SK-N-SH (cell line): Measurements from ENCODE around the gene TBC1D16. TPM values are rescaled to one million over a fixed set of nuclear protein-coding genes. Genes with fewer than 3 reads are reported as not detected.

ENCODE experiments used
- CTCF ChIA-PET: fragments of 300-600, 350-600 bp; formaldehyde crosslinking; extraction: SDS; loops from one replicate; lab custom pipeline; 2021; lab: Yijun Ruan, JAX
- POLR2A ChIA-PET: fragments of 350-600 bp; sonication (Branson Sonifier 250); formaldehyde crosslinking; extraction: SDS; loops from one replicate; lab custom pipeline; 2020; ENCODE audit warnings: antibody characterized with exemption, inconsistent platforms; lab: Yijun Ruan, JAX
- DNase-seq: peaks from one replicate; pipeline ENCODE4 v3.0.0; 2012
- H2AFZ ChIP-seq: fragments of 200-600 bp; sonication (generic); 2 replicates; pipeline ENCODE4 v1.8.1; 2016; ENCODE audit warnings: antibody characterized with exemption, mild to moderate bottlenecking, low read depth
- H3F3A ChIP-seq: fragments of 200-600 bp; sonication (generic); replicated peaks from 2 replicates; pipeline ENCODE3; 2016; ENCODE audit warnings: antibody characterized with exemption, mild to moderate bottlenecking; ENCODE audit not compliant: insufficient read depth
- H3K27ac ChIP-seq, 2 experiments: fragments of 200-500 bp in 1 of 2; fragments of 200-600 bp in 1 of 2; sonication (Bioruptor generic) in 1 of 2; sonication (generic), shearing (Covaris generic) in 1 of 2; 2 replicates each; pipeline versions ENCODE4 v1.5.1 to v1.6.1; 2014 to 2016; ENCODE audit warnings: low read depth in 2 of 2, inconsistent platforms in 1 of 2, low read length in 1 of 2, mild to moderate bottlenecking in 1 of 2, mixed read lengths in 1 of 2
- H3K27me3 ChIP-seq: fragments of 200-600 bp; sonication (generic), shearing (Covaris generic); 2 replicates; pipeline ENCODE4 v1.6.1; 2016; ENCODE audit warnings: mixed run types; ENCODE audit not compliant: insufficient read depth
- H3K36me3 ChIP-seq, 2 experiments: fragments of 200-500 bp in 1 of 2; fragments of 200-600 bp in 1 of 2; sonication (Bioruptor generic) in 1 of 2; sonication (generic) in 1 of 2; replicated peaks in 1 of 2; 2 replicates each; pipeline versions ENCODE3 to v1.5.1; 2014 to 2016; ENCODE audit warnings: low read length in 1 of 2, mild to moderate bottlenecking in 1 of 2; ENCODE audit not compliant: insufficient read depth in 2 of 2, control insufficient read depth in 1 of 2
- H3K4me1 ChIP-seq, 2 experiments: fragments of 200-500 bp in 1 of 2; fragments of 200-600 bp in 1 of 2; sonication (Bioruptor generic) in 1 of 2; sonication (generic), shearing (Covaris generic) in 1 of 2; 2 replicates each; pipeline versions ENCODE4 v1.5.1 to v1.6.1; 2014 to 2016; ENCODE audit warnings: low read depth in 1 of 2, low read length in 1 of 2, mixed run types in 1 of 2; ENCODE audit not compliant: insufficient read depth in 2 of 2, control insufficient read depth in 1 of 2
- H3K4me2 ChIP-seq: fragments of 200-600 bp; sonication (generic), shearing (Covaris generic); 2 replicates; pipeline ENCODE4 v1.6.1; 2017; ENCODE audit warnings: mixed run types
- H3K4me3 ChIP-seq, 2 experiments: fragments of 200-500 bp in 1 of 2; fragments of 200-600 bp in 1 of 2; sonication (Bioruptor generic) in 1 of 2; sonication (generic), shearing (Covaris generic) in 1 of 2; 2 replicates each; pipeline versions ENCODE4 v1.5.1 to v1.8.1; 2014 to 2016; ENCODE audit warnings: low read depth in 2 of 2, inconsistent platforms in 1 of 2, low read length in 1 of 2, mild to moderate bottlenecking in 1 of 2, mixed read lengths in 1 of 2, moderate library complexity in 1 of 2
- H3K79me2 ChIP-seq: fragments of 200-600 bp; sonication (generic); 2 replicates; pipeline ENCODE4 v1.8.1; 2017; ENCODE audit warnings: mild to moderate bottlenecking; ENCODE audit not compliant: insufficient read depth
- H3K9ac ChIP-seq: fragments of 200-600 bp; sonication (generic); 2 replicates; pipeline ENCODE4 v1.6.1; 2017; ENCODE audit warnings: mixed run types
- H3K9me2 ChIP-seq: fragments of 200-600 bp; sonication (generic); 2 replicates; pipeline ENCODE4 v1.6.1; 2017; ENCODE audit warnings: mixed run types
- H3K9me3 ChIP-seq: fragments of 200-600 bp; sonication (generic); 2 replicates; pipeline ENCODE4 v1.6.1; 2017; ENCODE audit warnings: mixed run types, mild to moderate bottlenecking, moderate library complexity
- H4K20me1 ChIP-seq: fragments of 200-600 bp; sonication (generic); 2 replicates; pipeline ENCODE4 v1.6.1; 2017; ENCODE audit warnings: mild to moderate bottlenecking, mixed run types; ENCODE audit not compliant: insufficient read depth
- CHD2 ChIP-seq: fragments of 150-350 bp; IDR thresholded peaks from 2 replicates; pipeline ENCODE4 v1.6.1; 2018; ENCODE audit warnings: low read length; ENCODE audit not compliant: partially characterized antibody
- CTCF ChIP-seq: fragments of 200-600 bp; sonication (generic); IDR thresholded peaks from 2 replicates; pipeline ENCODE4 v1.6.1; 2017; ENCODE audit warnings: antibody characterized with exemption, mild to moderate bottlenecking, moderate library complexity
- FOXJ3 ChIP-seq: sonication (generic); formaldehyde crosslinking; IDR thresholded peaks from 2 replicates; pipeline ENCODE4 v1.5.1; 2020; ENCODE audit warnings: mild to moderate bottlenecking, missing genetic modification reagents
- GATA2 ChIP-seq: sonication (generic); formaldehyde crosslinking; IDR thresholded peaks from 2 replicates; pipeline ENCODE4 v1.5.0; 2020; ENCODE audit warnings: mild to moderate bottlenecking, missing genetic modification reagents
- JUND ChIP-seq: IDR thresholded peaks from 2 replicates; pipeline ENCODE4 v1.4.0; 2012
- MEF2A ChIP-seq: IDR thresholded peaks from 2 replicates; pipeline ENCODE4 v1.4.0; 2012; ENCODE audit warnings: low read depth, borderline replicate concordance
- MXI1 ChIP-seq: IDR thresholded peaks from 2 replicates; pipeline ENCODE4 v1.6.1; 2012; ENCODE audit warnings: mild to moderate bottlenecking, low read depth, low read length, improper control_type of control experiment
- NFIC ChIP-seq: IDR thresholded peaks from 2 replicates; pipeline ENCODE4 v1.4.0; 2012; ENCODE audit warnings: borderline replicate concordance
- POLR2AphosphoS5 ChIP-seq: IDR thresholded peaks from 2 replicates; pipeline ENCODE4 v1.6.1; 2012; ENCODE audit warnings: low read depth, low read length
- RAD21 ChIP-seq: IDR thresholded peaks from 2 replicates; pipeline ENCODE4 v1.6.1; 2012; ENCODE audit warnings: mild to moderate bottlenecking, low read length
- REST ChIP-seq: IDR thresholded peaks from 2 replicates; pipeline ENCODE4 v1.6.1; 2012; ENCODE audit warnings: mild to moderate bottlenecking, low read depth, low read length, moderate library complexity
- RFX5 ChIP-seq: IDR thresholded peaks from 2 replicates; pipeline ENCODE4 v1.6.1; 2012; ENCODE audit warnings: mild to moderate bottlenecking, improper control_type of control experiment, low read length
- RXRA ChIP-seq: IDR thresholded peaks from 2 replicates; pipeline ENCODE4 v1.4.0; 2012; ENCODE audit warnings: low read depth, mild to moderate bottlenecking, borderline replicate concordance
- SIN3A ChIP-seq: IDR thresholded peaks from 2 replicates; pipeline ENCODE4 v1.6.1; 2012; ENCODE audit warnings: low read depth, mild to moderate bottlenecking, low read length, moderate library complexity, borderline replicate concordance
- TAF1 ChIP-seq: IDR thresholded peaks from 2 replicates; pipeline ENCODE4 v1.6.1; 2012; ENCODE audit warnings: low read depth, mild to moderate bottlenecking, low read length, moderate library complexity, borderline replicate concordance
- TEAD4 ChIP-seq: IDR thresholded peaks from 2 replicates; pipeline ENCODE4 v1.4.0; 2012; ENCODE audit warnings: mild to moderate bottlenecking, borderline replicate concordance; ENCODE audit not compliant: insufficient read depth
- USF2 ChIP-seq: fragments of 150-350 bp; IDR thresholded peaks from 2 replicates; pipeline ENCODE4 v1.6.1; 2017; ENCODE audit warnings: antibody characterized with exemption, low read length, low read depth, borderline replicate concordance
- ZBTB33 ChIP-seq: IDR thresholded peaks from 2 replicates; pipeline ENCODE4 v1.4.0; 2012; ENCODE audit warnings: low read depth, borderline replicate concordance
- WGBS: methylation state at CpG from one replicate; pipeline ENCODE4 v1.1.6; 2017; ENCODE audit warnings: low lambda C conversion rate; 5-methylcytosine and 5-hydroxymethylcytosine counted together
- polyA plus RNA-seq, 3 experiments: library from polyadenylated mRNA; depleted of rRNA; stranded (reverse); fragments of >200 nt; gene quantifications; 2 replicates each; pipeline ENCODE4 v1.2.3, GENCODE V29; 2012

Gene TBC1D16
- polyA plus RNA-seq, 1 of the 3 experiments (the other 2 are of a cell fraction), result 14.5 TPM

- ChIA-PET CTCF (interaction anchor here (0.8 to 1.3 kb wide), 4 partner anchors 53 to 152 kb away, joined by 3 to 4 read pairs (median 3); no protein-coding TSS in a partner anchor), POLR2A (no interaction called here)
- no peak for DNase-seq
- H3K36me3 ChIP-seq, result no peaks in the 10 kb centered on the region
- no peak overlapping the region for H3K4me3 ChIP-seq
- no peaks in the 10 kb centered on the region for H3K9me3 ChIP-seq
- no peak overlapping the region for H2AFZ ChIP-seq
- WGBS, result 85% methylated on average over 15 of the region's 16 CpGs
- peaks cover 4% of the 10 kb centered on the region for H3F3A ChIP-seq
- H3K27ac ChIP-seq, result no peak overlapping the region
- no peaks in the 10 kb centered on the region for H4K20me1 ChIP-seq
- H3K9ac ChIP-seq, result no peak overlapping the region
- no peak overlapping the region for H3K4me2 ChIP-seq
- H3K79me2 ChIP-seq, result no peaks in the 10 kb centered on the region
- peaks cover under 1 to 17% of the 10 kb centered on the region in 2 experiments; a peak in 2 of 4 replicates for H3K4me1 ChIP-seq
- TF ChIP-seq NFIC (no peak), GATA2 (no peak), TAF1 (no peak), CHD2 (no peak), JUND (no peak), SIN3A (no peak), ZBTB33 (no peak), MEF2A (no peak), RFX5 (no peak), RXRA (no peak), POLR2AphosphoS5 (no peak), CTCF (no peak), FOXJ3 (CRISPR knock-in tag) (no peak), USF2 (no peak), TEAD4 (no peak), RAD21 (no peak), REST (no peak), MXI1 (no peak)
- no peaks in the 10 kb centered on the region for H3K9me2 ChIP-seq
- no peaks in the 10 kb centered on the region for H3K27me3 ChIP-seq
Measured at GRCh38 chr17:79928502-79929256, 107.0 kb downstream of the TBC1D16 start.
